Colonic mucosa (tissue), 4 donors: ENCODE results near the gene UGDH. TPM values are rescaled to one million over a fixed set of nuclear protein-coding genes. Genes with fewer than 3 reads are reported as not detected.

Source experiments
- DNase-seq: peaks from one replicate; pipeline ENCODE4 v3.0.0-alpha.2; 2020
- H3K27ac ChIP-seq: fragments of 200-600 bp; one replicate; pipeline ENCODE4 v1.8.0; 2021
- H3K27me3 ChIP-seq: fragments of 200-600 bp; one replicate; pipeline ENCODE4 v1.8.0; 2021
- H3K36me3 ChIP-seq: fragments of 200-600 bp; one replicate; pipeline ENCODE4 v1.8.0; 2021
- H3K4me1 ChIP-seq: fragments of 200-600 bp; one replicate; pipeline ENCODE4 v1.8.0; 2021; ENCODE audit warnings: mild to moderate bottlenecking
- H3K4me3 ChIP-seq: fragments of 200-600 bp; one replicate; pipeline ENCODE4 v1.8.0; 2021
- H3K9ac ChIP-seq, 2 donors: one replicate each; pipeline ENCODE4 v1.7.0; 2013; ENCODE audit warnings: control low read depth in 2 of 2, low read depth in 2 of 2, low read length in 2 of 2
- H3K9me3 ChIP-seq: fragments of 200-600 bp; one replicate; pipeline ENCODE4 v1.8.0; 2021
- CTCF ChIP-seq: fragments of 200-600 bp; IDR thresholded peaks from one replicate; pipeline ENCODE4 v1.8.0; 2022; ENCODE audit warnings: antibody characterized with exemption, mild to moderate bottlenecking
- intact Hi-C: fragments of 100-400 bp; cut with DNase I; formaldehyde crosslinking; loops from one replicate; pipeline ENCODE4 v1.14.1; 2022
- total RNA-seq, 2 donors: library from RNA; stranded (reverse); fragmentation: NEBNext Ultra II Directional in 1 of 2; extraction: Animal tissue kit (Norgen Biotek cat#: 25700) in 1 of 2; gene quantifications; one replicate each; pipeline ENCODE4 v1.2.1, GENCODE V29; 2021
- donor health status: healthy.
- donor health status: DM: no; HTN: no; CAD: no.
- donor health status: DM: no; HTN: no; CAD: no.

Gene UGDH
- total RNA-seq, 2 donors from 2014 or later, result 265 to 328 TPM

- no peaks in the 10 kb centered on the region for H3K4me1 ChIP-seq
- no peaks in the 10 kb centered on the region for H3K27me3 ChIP-seq
- no peak for DNase-seq
- H3K27ac ChIP-seq, result no peak overlapping the region
- H3K9me3 ChIP-seq, result no peaks in the 10 kb centered on the region
- intact Hi-C loops, result no loop called here
- no peak overlapping the region for H3K9ac ChIP-seq
- H3K36me3 ChIP-seq, result no peaks in the 10 kb centered on the region
- no peak overlapping the region for H3K4me3 ChIP-seq
- no peak for TF ChIP-seq CTCF
Observed at GRCh38 chr4:39484582-39485272, 42.5 kb downstream of the UGDH start.

GRCh38 chr4:39480902-39481695 lies 46.1 kb downstream of the UGDH start:
- intact Hi-C loops, result no loop called here
- Histone ChIP-seq H3K9me3 (no peaks in the 10 kb centered on the region), H3K4me3 (no peak overlapping the region), H3K36me3 (no peaks in the 10 kb centered on the region), H3K4me1 (no peaks in the 10 kb centered on the region), H3K27me3 (no peaks in the 10 kb centered on the region), H3K27ac (no peak overlapping the region), H3K9ac (no peak overlapping the region)
- no peak for TF ChIP-seq CTCF
- no peak for DNase-seq

GRCh38 chr4:39480251-39480650 lies 47.0 kb downstream of the UGDH start:
- no peak overlapping the region for H3K27ac ChIP-seq
- DNase-seq, result no peak
- H3K9ac ChIP-seq, result no peak overlapping the region
- H3K27me3 ChIP-seq, result no peaks in the 10 kb centered on the region
- no peak overlapping the region for H3K4me3 ChIP-seq
- no peak for TF ChIP-seq CTCF
- no peaks in the 10 kb centered on the region for H3K4me1 ChIP-seq
- no peaks in the 10 kb centered on the region for H3K9me3 ChIP-seq
- intact Hi-C loops, result no loop called here
- H3K36me3 ChIP-seq, result no peaks in the 10 kb centered on the region

GRCh38 chr4:39476187-39476895 lies 50.9 kb downstream of the UGDH start:
- Histone ChIP-seq H3K4me3 (no peak overlapping the region), H3K36me3 (no peaks in the 10 kb centered on the region), H3K9me3 (no peaks in the 10 kb centered on the region), H3K4me1 (no peaks in the 10 kb centered on the region), H3K27me3 (no peaks in the 10 kb centered on the region), H3K9ac (no peak overlapping the region), H3K27ac (no peak overlapping the region)
- no peak for TF ChIP-seq CTCF
- no peak for DNase-seq
- intact Hi-C loops, result no loop called here

- intact Hi-C loops, result no loop called here
- Histone ChIP-seq H3K9me3 (no peaks in the 10 kb centered on the region), H3K27ac (no peak overlapping the region), H3K9ac (no peak overlapping the region), H3K27me3 (no peaks in the 10 kb centered on the region), H3K4me1 (no peaks in the 10 kb centered on the region), H3K36me3 (no peaks in the 10 kb centered on the region), H3K4me3 (no peak overlapping the region)
- no peak for TF ChIP-seq CTCF
- DNase-seq, result no peak
Observed at GRCh38 chr4:39472396-39472795, 54.8 kb downstream of the UGDH start.
